K562 (cell line): ENCODE results near the gene HAP1. TPM values are rescaled to one million over a fixed set of nuclear protein-coding genes. Genes with fewer than 3 reads are reported as not detected.

ENCODE experiments used
- ATAC-seq: fragments of 200-7000 bp; cut with Tn5 transposase; 3 replicates; pipeline ENCODE4 v1.9.1; 2020; ENCODE audit warnings: moderate library complexity
- BruUV-seq: library from RNA; stranded (reverse); fragments of 400-500 nt; replicated peaks from 2 replicates; lab custom pipeline; 2021; lab: Mats Ljungman, UMichigan
- CTCF ChIA-PET: fragments of 300-600 bp; formaldehyde crosslinking; extraction: SDS; loops from one replicate; lab custom pipeline; 2021; ENCODE audit warnings: low intra/inter-chr PET ratio; lab: Yijun Ruan, JAX
- POLR2A ChIA-PET: fragments of 300-600, 350-650 bp; sonication (Branson Sonifier 250); formaldehyde crosslinking; extraction: SDS; loops from one replicate; lab custom pipeline; 2021; ENCODE audit warnings: antibody characterized with exemption, inconsistent platforms; lab: Yijun Ruan, JAX
- DNase-seq, 4 experiments: peaks; one replicate each; pipeline versions ENCODE4 v3.0.0 to v3.0.0-alpha.2; 2011 to 2018; ENCODE audit warnings: low spot score in 3 of 4, mixed read lengths in 3 of 4; ENCODE audit errors: extremely low read depth in 1 of 4
- FAIRE-seq: peaks from 2 replicates; lab custom pipeline; 2011; peaks lifted over from hg19 to GRCh38; lab: Jason Lieb, UNC
- H2AFZ ChIP-seq: 2 replicates; pipeline ENCODE4 v1.6.0; 2011; ENCODE audit warnings: low read depth, low read length, control low read depth, inconsistent platforms
- H3K27ac ChIP-seq: fragments of 200-600 bp; 3 replicates; pipeline ENCODE4 v1.8.0; 2011; ENCODE audit warnings: low read depth, mild to moderate bottlenecking, control low read depth, inconsistent platforms, low read length, moderate library complexity, mixed read lengths; ENCODE audit errors: extremely low read depth
- H3K27me3 ChIP-seq, 2 experiments: fragments of 300-600 bp in 1 of 2; 2 replicates in 1 of 2; 3 replicates in 1 of 2; pipeline versions ENCODE4 v1.6.0 to v1.8.0; 2011; ENCODE audit warnings: inconsistent platforms in 2 of 2, low read length in 2 of 2, mild to moderate bottlenecking in 1 of 2, mixed read lengths in 1 of 2, moderate library complexity in 1 of 2; ENCODE audit not compliant: control insufficient read depth in 2 of 2, insufficient read depth in 2 of 2
- H3K36me3 ChIP-seq: fragments of 300-600 bp; 3 replicates; pipeline ENCODE4 v1.8.0; 2011; ENCODE audit warnings: mild to moderate bottlenecking, low read length, inconsistent platforms; ENCODE audit not compliant: control insufficient read depth, insufficient read depth
- H3K4me1 ChIP-seq, 2 experiments: fragments of 200-600 bp in 1 of 2; replicated peaks in 1 of 2; 2 replicates in 1 of 2; 3 replicates in 1 of 2; pipeline versions ENCODE4 v1.5.1 to v1.8.0; 2011; ENCODE audit warnings: inconsistent platforms in 2 of 2, low read length in 2 of 2, mild to moderate bottlenecking in 1 of 2, mixed read lengths in 1 of 2, moderate library complexity in 1 of 2; ENCODE audit not compliant: control insufficient read depth in 2 of 2, insufficient read depth in 2 of 2
- H3K4me2 ChIP-seq: 2 replicates; pipeline ENCODE4 v1.6.1; 2011; ENCODE audit warnings: low read length, control low read depth, inconsistent platforms, mixed read lengths; ENCODE audit not compliant: insufficient read depth
- H3K4me3 ChIP-seq: fragments of 200-600 bp; sonication (generic), shearing (Covaris generic); 2 replicates; pipeline ENCODE4 v1.5.1; 2016; ENCODE audit warnings: control low read depth, inconsistent platforms
- H3K79me2 ChIP-seq: fragments of 200-600 bp; 3 replicates; pipeline ENCODE4 v1.8.0; 2011; ENCODE audit warnings: low read length, inconsistent platforms; ENCODE audit not compliant: control insufficient read depth, insufficient read depth
- H3K9ac ChIP-seq, 2 experiments: 2 replicates each; pipeline versions ENCODE4 v1.6.0 to v1.6.1; 2011; ENCODE audit warnings: low read depth in 2 of 2, low read length in 2 of 2, control low read depth in 1 of 2, inconsistent platforms in 1 of 2, mild to moderate bottlenecking in 1 of 2, mixed read lengths in 1 of 2; ENCODE audit not compliant: insufficient read depth in 1 of 2
- H3K9me1 ChIP-seq: one replicate; pipeline ENCODE4 v1.6.0; 2011; ENCODE audit warnings: inconsistent platforms, mild to moderate bottlenecking, low read length, moderate library complexity; ENCODE audit not compliant: control insufficient read depth, insufficient read depth
- H3K9me3 ChIP-seq: replicated peaks from 2 replicates; pipeline ENCODE4 v1.5.1; 2011; ENCODE audit warnings: low read depth, low read length, inconsistent platforms; ENCODE audit not compliant: control insufficient read depth, insufficient read depth
- H4K20me1 ChIP-seq: replicated peaks from 2 replicates; pipeline ENCODE4 v1.6.1; 2011; ENCODE audit warnings: low read length, inconsistent platforms, mixed read lengths; ENCODE audit not compliant: control insufficient read depth, insufficient read depth
- ATF3 ChIP-seq, 2 experiments: fragments of 450-650 bp in 1 of 2; sonication (generic) in 1 of 2; formaldehyde crosslinking in 1 of 2; IDR thresholded peaks in 1 of 2; conservative IDR thresholded peaks in 1 of 2; 2 replicates each; pipeline versions ENCODE4 v1.6.1 to v1.8.1; 2016 to 2023; ENCODE audit warnings: mild to moderate bottlenecking in 2 of 2, moderate library complexity in 2 of 2, inconsistent platforms in 1 of 2, missing genetic modification reagents in 1 of 2
- ATF7 ChIP-seq: fragments of 450-650 bp; IDR thresholded peaks from 2 replicates; pipeline ENCODE4 v1.7.1; 2014; ENCODE audit warnings: mild to moderate bottlenecking, moderate library complexity
- BRF1 ChIP-seq: IDR thresholded peaks from 3 replicates; pipeline ENCODE4 v1.6.1; 2011; ENCODE audit warnings: borderline replicate concordance, mild to moderate bottlenecking; ENCODE audit not compliant: insufficient read length; ENCODE audit errors: extremely low read depth
- CTBP1 ChIP-seq: fragments of 450-650 bp; IDR thresholded peaks from 2 replicates; pipeline ENCODE4 v1.6.1; 2016; ENCODE audit warnings: borderline replicate concordance
- ELF4 ChIP-seq: fragments of 450-650 bp; formaldehyde crosslinking; IDR thresholded peaks from 2 replicates; pipeline ENCODE4 v1.4.0; 2022; ENCODE audit warnings: missing genetic modification characterization
- HSF4 ChIP-seq: fragments of 250-450 bp; sonication (Bioruptor Pico); IDR thresholded peaks from 2 replicates; pipeline ENCODE4 v2.1.2; 2022; ENCODE audit warnings: mild to moderate bottlenecking, moderate library complexity, borderline replicate concordance
- L3MBTL2 ChIP-seq: fragments of 450-650 bp; IDR thresholded peaks from 2 replicates; pipeline ENCODE4 v1.6.1; 2016; ENCODE audit warnings: mild to moderate bottlenecking, moderate library complexity
- LEF1 ChIP-seq: fragments of 450-650 bp; IDR thresholded peaks from 2 replicates; pipeline ENCODE4 v1.6.1; 2016; ENCODE audit warnings: mild to moderate bottlenecking
- MAX ChIP-seq: sonication (generic); formaldehyde crosslinking; IDR thresholded peaks from 2 replicates; pipeline ENCODE4 v1.9.0; 2022; ENCODE audit warnings: mild to moderate bottlenecking, missing genetic modification reagents
- MED1 ChIP-seq: sonication (generic); formaldehyde crosslinking; IDR thresholded peaks from 2 replicates; pipeline ENCODE4 v1.8.1; 2023; ENCODE audit warnings: missing genetic modification reagents, borderline replicate concordance
- POLR2A ChIP-seq: fragments of 450-650 bp; conservative IDR thresholded peaks from 2 replicates; pipeline ENCODE4 v1.6.1; 2016
- POLR2AphosphoS5 ChIP-seq: IDR thresholded peaks from 2 replicates; pipeline ENCODE4 v1.6.1; 2011; ENCODE audit warnings: mild to moderate bottlenecking, low read depth, low read length, moderate library complexity; ENCODE audit not compliant: control insufficient read depth, insufficient read depth
- SIN3B ChIP-seq: fragments of 450-650 bp; IDR thresholded peaks from 2 replicates; pipeline ENCODE4 v1.6.1; 2017; ENCODE audit warnings: low read depth, mild to moderate bottlenecking, moderate library complexity
- STAT5B ChIP-seq: fragments of 250-450 bp; sonication (Bioruptor Pico); IDR thresholded peaks from 2 replicates; pipeline ENCODE4 v1.8.0; 2021; ENCODE audit warnings: mild to moderate bottlenecking, inconsistent platforms
- XRCC4 ChIP-seq: IDR thresholded peaks from one replicate; pipeline ENCODE4 v1.6.1; 2011; ENCODE audit not compliant: insufficient read depth, insufficient read length; ENCODE audit errors: extremely low read depth
- ZNF354B ChIP-seq: fragments of 250-450 bp; sonication (Bioruptor Pico); IDR thresholded peaks from 2 replicates; pipeline ENCODE4 v1.4.0; 2020
- ZNF764 ChIP-seq: fragments of 250-450 bp; sonication (Bioruptor Pico); IDR thresholded peaks from 2 replicates; pipeline ENCODE4 v1.4.0; 2020; ENCODE audit warnings: low read depth, mild to moderate bottlenecking, moderate library complexity
- ZSCAN29 ChIP-seq: fragments of 450-650 bp; IDR thresholded peaks from 2 replicates; pipeline ENCODE4 v1.6.1; 2017
- WGBS: fragments of 100-300 bp; shearing (Covaris generic); methylation state at CpG from one replicate; pipeline ENCODE4 v1.1.6; 2016; ENCODE audit warnings: low coverage, mixed read lengths; ENCODE audit not compliant: insufficient coverage; ENCODE audit errors: missing lambda C conversion rate; 5-methylcytosine and 5-hydroxymethylcytosine counted together
- in situ Hi-C: fragments of 300-500 bp; cut with MboI; formaldehyde crosslinking; loops from 4 replicates; pipeline ENCODE4 v1.15.0; 2018; ENCODE audit warnings: inconsistent platforms, mixed read lengths
- intact Hi-C: fragments of 100-400 bp; cut with micrococcal nuclease; formaldehyde crosslinking; loops from 2 replicates; pipeline ENCODE4 v1.14.2; 2022
- polyA plus RNA-seq, 8 experiments: library from polyadenylated mRNA; depleted of rRNA in 4 of 8; stranded (reverse) in 5 of 8; unstranded in 3 of 8; fragments of >200 nt; fragmentation: Nextera tagmentation in 2 of 8; fragmentation: Illumina TruSeq in 1 of 8; extraction: Ambion mirVana in 2 of 8; extraction: Trizol in 1 of 8; gene quantifications; 2 replicates each; pipeline versions ENCODE4 v1.2.1 to v1.2.3, GENCODE V29; 2011 to 2014; ENCODE audit warnings: inconsistent platforms in 1 of 8, missing spikeins in 1 of 8
- total RNA-seq, 7 experiments: library from RNA; depleted of rRNA in 6 of 7; stranded (reverse); fragments of >200 nt in 6 of 7; fragmentation: Illumina TruSeq in 2 of 7; extraction: Trizol in 2 of 7; gene quantifications; 2 replicates each; pipeline versions ENCODE4 v1.2.1 to v1.2.3, GENCODE V29; 2011 to 2021; ENCODE audit warnings: low replicate concordance in 1 of 7
- TF ChIP-seq, protein P1 (sequence below): fragments of 450-650 bp; formaldehyde crosslinking; IDR thresholded peaks from 2 replicates; pipeline ENCODE4 v1.4.0; 2020; ENCODE audit warnings: mild to moderate bottlenecking, moderate library complexity
- TF ChIP-seq, protein P2 (sequence below): fragments of 450-650 bp; IDR thresholded peaks from 2 replicates; pipeline ENCODE4 v1.7.0; 2016; ENCODE audit warnings: borderline replicate concordance

The HAP1 gene
- total and polyA plus RNA-seq, 9 of the 15 experiments (the other 6 are each of a cell fraction or from before 2014, with no cell fraction given) = under 0.01 to 0.09 (median 0.04) TPM; not detected in 6

- in situ Hi-C loops = no loop called here
- Histone ChIP-seq H3K4me1 (peaks cover 28 to 45% of the 10 kb centered on the region in 2 experiments), H3K27ac (peak overlapping the region; percentile 98), H3K9ac (peak overlapping the region; percentile 82 to 84), H3K36me3 (no peaks in the 10 kb centered on the region), H3K27me3 (no peaks in the 10 kb centered on the region), H3K4me3 (peak overlapping the region; percentile 26), H2AFZ (peak overlapping the region; percentile 52), H4K20me1 (no peaks in the 10 kb centered on the region), H3K9me3 (0 out of 2 replicates have a peak, but pooled peaks cover 3% of the 10 kb centered on the region), H3K9me1 (no peaks in the 10 kb centered on the region), H3K79me2 (no peaks in the 10 kb centered on the region), H3K4me2 (peak overlapping the region; percentile 82)
- DNase-seq (peak; percentile 38 to 86 (median 58)), ATAC-seq (peak; percentile 82), FAIRE-seq (no peak)
- POLR2A ChIA-PET = interaction anchor here (0.7 to 9.1 kb wide), 22 partner anchors 10 to 1392 kb away, joined by 3 to 406 read pairs (median 4); partner anchors contain the start of genes EIF1, JUP and KRT19
- 8% methylated on average over 2 of the region's 2 CpGs for WGBS
- intact Hi-C loops = no loop called here
- CTCF ChIA-PET = interaction anchor here (0.8 kb wide), 1 partner anchor 10 kb away, joined by 4 read pairs; the partner anchor contains the start of gene EIF1
- TSS peak; percentile 99 for BruUV-seq
- TF ChIP-seq ATF3 (IDR thresholded peaks at IDR 0.05) (no peak), ATF3 (CRISPR knock-in tag; conservative IDR thresholded peaks at IDR 0.05) (peak; percentile 77), POLR2A (peak; percentile 100), L3MBTL2 (no peak), ZSCAN29 (peak; percentile 61), CTBP1 (no peak), MAX (CRISPR knock-in tag) (no peak), ATF7 (no peak), HSF4 (CRISPR knock-in tag) (no peak), ZNF764 (CRISPR knock-in tag) (0 out of 2 replicates have a peak, but pooled peaks have one; percentile 38), ZNF354B (CRISPR knock-in tag) (peak; percentile 84), POLR2AphosphoS5 (peak; percentile 100), LEF1 (no peak; the same call in 1 of the 2 replicates), SIN3B (no peak), ELF4 (peak; percentile 100), XRCC4 (no peak), MED1 (peak; percentile 79; the same call in 1 of the 2 replicates), STAT5B (CRISPR knock-in tag) (no peak), BRF1 (no peak)
- TF ChIP-seq, protein P1, sequence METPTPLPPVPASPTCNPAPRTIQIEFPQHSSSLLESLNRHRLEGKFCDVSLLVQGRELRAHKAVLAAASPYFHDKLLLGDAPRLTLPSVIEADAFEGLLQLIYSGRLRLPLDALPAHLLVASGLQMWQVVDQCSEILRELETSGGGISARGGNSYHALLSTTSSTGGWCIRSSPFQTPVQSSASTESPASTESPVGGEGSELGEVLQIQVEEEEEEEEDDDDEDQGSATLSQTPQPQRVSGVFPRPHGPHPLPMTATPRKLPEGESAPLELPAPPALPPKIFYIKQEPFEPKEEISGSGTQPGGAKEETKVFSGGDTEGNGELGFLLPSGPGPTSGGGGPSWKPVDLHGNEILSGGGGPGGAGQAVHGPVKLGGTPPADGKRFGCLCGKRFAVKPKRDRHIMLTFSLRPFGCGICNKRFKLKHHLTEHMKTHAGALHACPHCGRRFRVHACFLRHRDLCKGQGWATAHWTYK (CRISPR knock-in tag) = peak; percentile 97
- TF ChIP-seq, protein P2, sequence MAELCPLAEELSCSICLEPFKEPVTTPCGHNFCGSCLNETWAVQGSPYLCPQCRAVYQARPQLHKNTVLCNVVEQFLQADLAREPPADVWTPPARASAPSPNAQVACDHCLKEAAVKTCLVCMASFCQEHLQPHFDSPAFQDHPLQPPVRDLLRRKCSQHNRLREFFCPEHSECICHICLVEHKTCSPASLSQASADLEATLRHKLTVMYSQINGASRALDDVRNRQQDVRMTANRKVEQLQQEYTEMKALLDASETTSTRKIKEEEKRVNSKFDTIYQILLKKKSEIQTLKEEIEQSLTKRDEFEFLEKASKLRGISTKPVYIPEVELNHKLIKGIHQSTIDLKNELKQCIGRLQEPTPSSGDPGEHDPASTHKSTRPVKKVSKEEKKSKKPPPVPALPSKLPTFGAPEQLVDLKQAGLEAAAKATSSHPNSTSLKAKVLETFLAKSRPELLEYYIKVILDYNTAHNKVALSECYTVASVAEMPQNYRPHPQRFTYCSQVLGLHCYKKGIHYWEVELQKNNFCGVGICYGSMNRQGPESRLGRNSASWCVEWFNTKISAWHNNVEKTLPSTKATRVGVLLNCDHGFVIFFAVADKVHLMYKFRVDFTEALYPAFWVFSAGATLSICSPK = peak; percentile 13; the same call in 1 of the 2 replicates
Observed at GRCh38 chr17:41678411-41678906, 56.0 kb downstream of the HAP1 start.
